HL-60 (cell line): ENCODE data around the gene ANKFY1.
A peak's percentile ranks its signal among the peaks of the same experiment; 100 is the strongest.

Source experiments
- DNase-seq, 2 experiments: peaks; one replicate each; pipeline ENCODE4 v3.0.0-alpha.2; 2010 to 2020; ENCODE audit warnings: low read depth in 1 of 2, low spot score in 1 of 2
- H3K27ac ChIP-seq: fragments of 250-450 bp; sonication (Bioruptor Pico); replicated peaks from 2 replicates; pipeline ENCODE4 v1.5.1; 2020; ENCODE audit warnings: mild to moderate bottlenecking, moderate library complexity
- H3K27me3 ChIP-seq: fragments of 250-450 bp; sonication (Bioruptor Pico); 2 replicates; pipeline ENCODE4 v1.5.1; 2021; ENCODE audit warnings: mild to moderate bottlenecking, moderate library complexity; ENCODE audit not compliant: insufficient read depth, poor library complexity, severe bottlenecking
- H3K4me3 ChIP-seq: replicated peaks from 2 replicates; pipeline ENCODE4 v1.5.1; 2011; ENCODE audit warnings: mild to moderate bottlenecking, control low read depth, low read length; ENCODE audit not compliant: insufficient read depth
- GABPA ChIP-seq: IDR thresholded peaks from 2 replicates; pipeline ENCODE4 v1.6.1; 2012; ENCODE audit warnings: low read depth
- POLR2AphosphoS5 ChIP-seq: IDR thresholded peaks from 2 replicates; pipeline ENCODE4 v1.6.1; 2012; ENCODE audit warnings: low read depth
- SPI1 ChIP-seq: IDR thresholded peaks from 2 replicates; pipeline ENCODE4 v1.6.1; 2012; ENCODE audit warnings: low read depth, mild to moderate bottlenecking, borderline replicate concordance
- TF ChIP-seq, protein P1 (sequence below): IDR thresholded peaks from 2 replicates; pipeline ENCODE4 v1.6.1; 2012; ENCODE audit warnings: low read depth; ENCODE audit not compliant: insufficient replicate concordance
- TF ChIP-seq, protein P2 (sequence below): IDR thresholded peaks from one replicate; pipeline ENCODE4 v1.5.1; 2011; ENCODE audit warnings: low read length, control low read depth, inconsistent platforms; ENCODE audit not compliant: insufficient read depth

Gene ANKFY1

DNA sequence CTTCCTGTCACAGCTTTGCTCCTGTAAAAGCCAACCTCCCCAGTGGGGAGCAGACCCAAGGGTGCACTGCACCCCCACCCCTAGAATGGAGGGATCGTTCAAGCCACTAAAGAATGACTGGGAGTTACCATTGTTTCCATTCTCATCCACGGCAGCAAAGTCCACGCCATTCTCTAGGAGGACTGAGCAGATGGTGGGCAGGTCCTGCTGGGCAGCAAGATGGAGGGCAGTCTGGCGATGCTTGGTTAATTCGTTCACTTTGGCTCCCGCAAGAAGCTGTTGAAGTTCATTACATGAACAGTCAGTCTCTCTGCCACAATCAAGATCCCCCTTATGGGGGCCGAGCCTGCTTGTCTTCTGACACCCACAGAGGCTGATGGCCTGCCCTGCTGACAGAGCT, 90.0 kb downstream of the ANKFY1 start:
- no peaks in the 10 kb centered on the region for H3K27me3 ChIP-seq
- H3K27ac ChIP-seq: no peak overlapping the region
- DNase-seq: no peak
- no peak overlapping the region for H3K4me3 ChIP-seq
- TF ChIP-seq POLR2AphosphoS5: no peak
- TF ChIP-seq GABPA: no peak
- TF ChIP-seq, protein P1, sequence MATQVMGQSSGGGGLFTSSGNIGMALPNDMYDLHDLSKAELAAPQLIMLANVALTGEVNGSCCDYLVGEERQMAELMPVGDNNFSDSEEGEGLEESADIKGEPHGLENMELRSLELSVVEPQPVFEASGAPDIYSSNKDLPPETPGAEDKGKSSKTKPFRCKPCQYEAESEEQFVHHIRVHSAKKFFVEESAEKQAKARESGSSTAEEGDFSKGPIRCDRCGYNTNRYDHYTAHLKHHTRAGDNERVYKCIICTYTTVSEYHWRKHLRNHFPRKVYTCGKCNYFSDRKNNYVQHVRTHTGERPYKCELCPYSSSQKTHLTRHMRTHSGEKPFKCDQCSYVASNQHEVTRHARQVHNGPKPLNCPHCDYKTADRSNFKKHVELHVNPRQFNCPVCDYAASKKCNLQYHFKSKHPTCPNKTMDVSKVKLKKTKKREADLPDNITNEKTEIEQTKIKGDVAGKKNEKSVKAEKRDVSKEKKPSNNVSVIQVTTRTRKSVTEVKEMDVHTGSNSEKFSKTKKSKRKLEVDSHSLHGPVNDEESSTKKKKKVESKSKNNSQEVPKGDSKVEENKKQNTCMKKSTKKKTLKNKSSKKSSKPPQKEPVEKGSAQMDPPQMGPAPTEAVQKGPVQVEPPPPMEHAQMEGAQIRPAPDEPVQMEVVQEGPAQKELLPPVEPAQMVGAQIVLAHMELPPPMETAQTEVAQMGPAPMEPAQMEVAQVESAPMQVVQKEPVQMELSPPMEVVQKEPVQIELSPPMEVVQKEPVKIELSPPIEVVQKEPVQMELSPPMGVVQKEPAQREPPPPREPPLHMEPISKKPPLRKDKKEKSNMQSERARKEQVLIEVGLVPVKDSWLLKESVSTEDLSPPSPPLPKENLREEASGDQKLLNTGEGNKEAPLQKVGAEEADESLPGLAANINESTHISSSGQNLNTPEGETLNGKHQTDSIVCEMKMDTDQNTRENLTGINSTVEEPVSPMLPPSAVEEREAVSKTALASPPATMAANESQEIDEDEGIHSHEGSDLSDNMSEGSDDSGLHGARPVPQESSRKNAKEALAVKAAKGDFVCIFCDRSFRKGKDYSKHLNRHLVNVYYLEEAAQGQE: no peak
- no peak for TF ChIP-seq SPI1
- TF ChIP-seq, protein P2, sequence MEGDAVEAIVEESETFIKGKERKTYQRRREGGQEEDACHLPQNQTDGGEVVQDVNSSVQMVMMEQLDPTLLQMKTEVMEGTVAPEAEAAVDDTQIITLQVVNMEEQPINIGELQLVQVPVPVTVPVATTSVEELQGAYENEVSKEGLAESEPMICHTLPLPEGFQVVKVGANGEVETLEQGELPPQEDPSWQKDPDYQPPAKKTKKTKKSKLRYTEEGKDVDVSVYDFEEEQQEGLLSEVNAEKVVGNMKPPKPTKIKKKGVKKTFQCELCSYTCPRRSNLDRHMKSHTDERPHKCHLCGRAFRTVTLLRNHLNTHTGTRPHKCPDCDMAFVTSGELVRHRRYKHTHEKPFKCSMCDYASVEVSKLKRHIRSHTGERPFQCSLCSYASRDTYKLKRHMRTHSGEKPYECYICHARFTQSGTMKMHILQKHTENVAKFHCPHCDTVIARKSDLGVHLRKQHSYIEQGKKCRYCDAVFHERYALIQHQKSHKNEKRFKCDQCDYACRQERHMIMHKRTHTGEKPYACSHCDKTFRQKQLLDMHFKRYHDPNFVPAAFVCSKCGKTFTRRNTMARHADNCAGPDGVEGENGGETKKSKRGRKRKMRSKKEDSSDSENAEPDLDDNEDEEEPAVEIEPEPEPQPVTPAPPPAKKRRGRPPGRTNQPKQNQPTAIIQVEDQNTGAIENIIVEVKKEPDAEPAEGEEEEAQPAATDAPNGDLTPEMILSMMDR: no peak

DNA sequence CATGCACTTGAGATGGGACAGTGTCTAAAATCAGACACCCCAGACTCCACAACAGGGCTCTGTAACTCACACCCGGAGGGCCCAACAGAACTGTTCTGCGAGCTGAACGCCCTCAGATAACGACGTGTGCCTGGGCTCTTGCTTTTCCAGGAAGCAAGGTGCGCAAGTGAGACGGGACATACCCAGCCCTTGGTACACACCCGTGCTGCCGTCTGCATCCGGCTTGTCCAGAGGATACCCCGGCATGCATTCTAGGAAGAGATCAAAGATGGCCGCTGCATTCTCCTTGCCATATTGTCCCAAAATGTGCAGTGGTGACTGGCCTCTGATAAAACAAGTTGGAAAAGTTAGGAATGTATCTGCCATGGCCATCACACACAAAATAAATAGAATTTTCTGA, 91.4 kb downstream of the ANKFY1 start:
- TF ChIP-seq GABPA (no peak), SPI1 (no peak), POLR2AphosphoS5 (no peak)
- TF ChIP-seq, protein P1: no peak
- TF ChIP-seq, protein P2: no peak
- Histone ChIP-seq H3K27me3 (no peaks in the 10 kb centered on the region), H3K27ac (no peak overlapping the region), H3K4me3 (no peak overlapping the region)
- no peak for DNase-seq

DNA sequence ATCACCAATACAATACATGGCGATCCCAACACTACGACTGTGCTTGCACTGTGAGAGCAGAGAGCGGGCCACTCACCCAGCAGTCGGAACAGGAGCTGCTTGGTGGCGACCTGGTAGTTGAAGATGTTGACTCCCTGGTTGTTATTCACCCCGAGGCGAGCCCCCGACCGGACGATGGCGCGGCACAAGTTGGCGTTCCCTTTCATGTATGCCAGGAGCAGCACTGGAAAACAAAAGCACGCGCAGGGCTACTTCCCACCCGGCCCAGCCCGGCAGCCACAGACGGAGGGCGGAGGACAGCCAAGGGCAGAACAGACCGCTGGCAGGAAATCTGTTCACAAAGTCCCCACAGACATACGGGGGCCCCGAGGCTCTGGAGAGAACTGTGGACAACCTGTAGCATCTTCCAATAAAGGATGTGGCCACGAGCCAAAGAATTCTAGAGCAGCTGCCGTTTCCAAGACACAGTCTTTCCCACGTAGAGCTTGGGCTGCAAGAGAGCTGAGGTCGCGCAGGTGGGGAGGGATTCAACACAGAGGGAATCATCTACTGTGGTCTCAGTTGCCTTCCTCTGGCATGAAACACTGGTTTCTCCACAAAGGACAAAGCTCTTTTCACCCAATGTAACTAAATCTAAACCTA, 93.0 kb downstream of the ANKFY1 start:
- DNase-seq: no peak
- no peak overlapping the region for H3K4me3 ChIP-seq
- no peaks in the 10 kb centered on the region for H3K27me3 ChIP-seq
- TF ChIP-seq GABPA (no peak), POLR2AphosphoS5 (no peak)
- TF ChIP-seq, protein P2: no peak
- H3K27ac ChIP-seq: no peak overlapping the region

DNA sequence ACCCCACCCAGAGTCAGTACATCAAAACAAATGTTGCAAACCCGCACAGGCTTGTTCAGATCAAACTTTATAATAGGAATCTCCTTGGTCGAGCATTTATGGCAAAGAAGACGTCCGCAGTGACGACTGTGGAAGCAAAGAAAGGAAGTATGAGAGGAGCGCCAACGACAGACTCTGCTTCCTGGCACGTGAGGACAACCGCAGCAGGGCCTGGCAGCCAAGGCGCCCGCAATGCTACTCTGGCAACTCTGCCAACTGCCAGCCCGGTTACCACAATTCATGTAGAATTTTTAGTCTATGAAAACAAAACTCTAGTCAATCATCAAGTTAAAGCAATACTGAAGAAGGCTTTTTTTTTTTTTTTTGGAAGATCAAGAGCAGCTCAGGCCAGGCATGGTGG, 96.0 kb downstream of the ANKFY1 start:
- no peak overlapping the region for H3K4me3 ChIP-seq
- TF ChIP-seq SPI1 (peak; percentile 49; the same call in 1 of the 2 replicates), GABPA (no peak)
- TF ChIP-seq, protein P2: no peak
- H3K27me3 ChIP-seq: no peaks in the 10 kb centered on the region
- peak overlapping the region; percentile 91 for H3K27ac ChIP-seq
- peak; percentile 34 to 84 for DNase-seq
